ENCODE data around the gene HOXC9.

- TF ChIP-seq CTCF (IDR thresholded peaks at IDR 0.05; ENCODE audit: control extremely low read depth in 1 of 3, insufficient read depth in 1 of 3, low read depth in 1 of 3, low read length in 3 of 3) (no peak), SP1 (IDR thresholded peaks at IDR 0.05; ENCODE audit: low read depth, low read length) (no peak)
Measured at GRCh38 chr12:53951577-53952334, 48.2 kb upstream of the HOXC9 start.
